Measurements from ENCODE around the gene KLHL29.

KLHL29 gene

GRCh38 chr2:23692851-23693605 is 308.0 kb downstream of the KLHL29 start:
- Mint-ChIP-seq H3K36me3 (peaks cover 38% of the 10 kb centered on the region), H3K4me1 (no peaks in the 10 kb centered on the region), H3K27ac (no peak overlapping the region), H3K27me3 (no peaks in the 10 kb centered on the region), H3K4me3 (no peak overlapping the region), H3K9me3 (no peaks in the 10 kb centered on the region)
- ATAC-seq, result no peak

DNA sequence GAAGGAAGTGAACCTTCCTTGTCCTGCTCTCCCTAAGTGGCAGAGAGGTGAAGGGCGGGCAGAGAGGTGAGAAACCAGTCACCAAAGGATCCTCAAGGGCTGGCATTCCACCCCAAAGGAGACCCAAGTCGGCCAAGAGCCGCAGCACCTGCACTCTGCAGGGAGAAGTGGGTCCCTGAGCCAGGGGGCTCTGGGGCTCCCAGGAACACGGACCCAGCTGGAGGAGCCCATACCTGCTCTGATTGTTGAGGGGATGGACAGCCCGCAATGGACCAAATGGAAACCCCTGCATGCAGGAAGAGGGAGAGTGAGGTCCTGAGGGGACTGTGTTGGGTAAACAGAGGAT is 308.6 kb downstream of the KLHL29 start:
- no peak overlapping the region for H3K4me3 Mint-ChIP-seq
- ATAC-seq, result no peak
- no peak overlapping the region for H3K27ac Mint-ChIP-seq
- no peaks in the 10 kb centered on the region for H3K4me1 Mint-ChIP-seq
- no peaks in the 10 kb centered on the region for H3K27me3 Mint-ChIP-seq
- no peaks in the 10 kb centered on the region for H3K9me3 Mint-ChIP-seq
- peaks cover 38% of the 10 kb centered on the region for H3K36me3 Mint-ChIP-seq

- no peak for ATAC-seq
- Mint-ChIP-seq H3K36me3 (peaks cover 40% of the 10 kb centered on the region), H3K4me3 (no peak overlapping the region), H3K9me3 (no peaks in the 10 kb centered on the region), H3K27ac (no peak overlapping the region), H3K27me3 (no peaks in the 10 kb centered on the region), H3K4me1 (no peaks in the 10 kb centered on the region)
Measured at GRCh38 chr2:23694058-23695045, 309.4 kb downstream of the KLHL29 start.

- no peak overlapping the region for H3K27ac Mint-ChIP-seq
- H3K9me3 Mint-ChIP-seq, result no peaks in the 10 kb centered on the region
- no peaks in the 10 kb centered on the region for H3K4me1 Mint-ChIP-seq
- H3K27me3 Mint-ChIP-seq, result no peaks in the 10 kb centered on the region
- no peak for ATAC-seq
- peaks cover 49% of the 10 kb centered on the region for H3K36me3 Mint-ChIP-seq
- H3K4me3 Mint-ChIP-seq, result no peak overlapping the region
Measured at GRCh38 chr2:23695214-23695889, 310.4 kb downstream of the KLHL29 start.

GRCh38 chr2:23695890-23696751 is 311.1 kb downstream of the KLHL29 start:
- ATAC-seq, result no peak
- H3K27ac Mint-ChIP-seq, result no peak overlapping the region
- no peaks in the 10 kb centered on the region for H3K27me3 Mint-ChIP-seq
- H3K4me1 Mint-ChIP-seq, result no peaks in the 10 kb centered on the region
- H3K9me3 Mint-ChIP-seq, result peaks cover 2% of the 10 kb centered on the region
- no peak overlapping the region for H3K4me3 Mint-ChIP-seq
- peaks cover 52% of the 10 kb centered on the region for H3K36me3 Mint-ChIP-seq

DNA sequence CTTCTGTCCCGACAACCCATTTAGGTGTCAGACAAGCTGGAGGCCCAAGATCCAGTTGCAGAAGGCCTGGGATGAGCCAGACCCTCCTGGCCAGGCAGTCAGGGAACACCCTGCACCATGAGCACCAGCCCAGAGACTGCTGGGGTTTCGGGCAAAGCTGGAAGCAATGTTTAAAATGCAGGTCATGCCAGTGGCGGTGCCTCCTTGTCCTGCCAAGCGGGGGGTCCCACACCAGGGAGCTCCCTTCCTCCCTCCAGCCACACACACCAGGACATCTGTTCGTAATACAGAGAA is 311.7 kb downstream of the KLHL29 start:
- Mint-ChIP-seq H3K4me3 (no peak overlapping the region), H3K9me3 (peaks cover 3% of the 10 kb centered on the region), H3K27ac (no peak overlapping the region), H3K27me3 (no peaks in the 10 kb centered on the region), H3K4me1 (no peaks in the 10 kb centered on the region), H3K36me3 (peaks cover 49% of the 10 kb centered on the region)
- no peak for ATAC-seq

GRCh38 chr2:23697256-23698075 is 312.5 kb downstream of the KLHL29 start:
- no peak for ATAC-seq
- Mint-ChIP-seq H3K4me3 (no peak overlapping the region), H3K4me1 (no peaks in the 10 kb centered on the region), H3K9me3 (peaks cover 3% of the 10 kb centered on the region), H3K36me3 (peaks cover 43% of the 10 kb centered on the region), H3K27me3 (no peaks in the 10 kb centered on the region), H3K27ac (no peak overlapping the region)

DNA sequence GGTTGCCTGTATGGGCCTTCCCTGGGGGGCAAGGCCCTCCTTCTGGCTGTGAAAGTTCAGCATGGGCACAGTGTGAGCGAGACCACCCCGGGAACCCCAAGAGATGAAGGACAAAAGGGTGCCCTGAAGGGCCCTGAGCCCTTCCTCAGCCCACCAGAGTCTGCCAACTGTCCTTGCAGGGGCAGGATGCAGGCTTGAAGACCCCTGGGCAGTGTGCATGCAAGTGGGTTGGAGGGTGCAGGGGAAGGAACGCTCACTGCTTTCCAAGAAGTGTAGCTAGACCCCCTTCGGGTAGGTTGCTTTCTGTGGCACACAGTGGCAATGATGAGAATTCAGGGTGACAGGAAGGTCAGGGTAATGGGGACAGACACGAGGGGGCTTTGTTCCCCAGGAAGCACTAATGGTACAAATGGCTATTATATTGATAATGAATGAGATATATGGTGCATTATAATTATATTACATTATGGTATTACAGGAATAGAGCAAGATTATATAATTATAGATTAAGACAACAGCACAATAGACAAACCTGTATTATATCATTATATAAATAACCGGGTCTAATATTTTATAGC is 313.2 kb downstream of the KLHL29 start:
- Mint-ChIP-seq H3K9me3 (peaks cover 3% of the 10 kb centered on the region), H3K4me3 (no peak overlapping the region), H3K27me3 (no peaks in the 10 kb centered on the region), H3K36me3 (peaks cover 45% of the 10 kb centered on the region), H3K27ac (no peak overlapping the region), H3K4me1 (no peaks in the 10 kb centered on the region)
- ATAC-seq, result no peak

DNA sequence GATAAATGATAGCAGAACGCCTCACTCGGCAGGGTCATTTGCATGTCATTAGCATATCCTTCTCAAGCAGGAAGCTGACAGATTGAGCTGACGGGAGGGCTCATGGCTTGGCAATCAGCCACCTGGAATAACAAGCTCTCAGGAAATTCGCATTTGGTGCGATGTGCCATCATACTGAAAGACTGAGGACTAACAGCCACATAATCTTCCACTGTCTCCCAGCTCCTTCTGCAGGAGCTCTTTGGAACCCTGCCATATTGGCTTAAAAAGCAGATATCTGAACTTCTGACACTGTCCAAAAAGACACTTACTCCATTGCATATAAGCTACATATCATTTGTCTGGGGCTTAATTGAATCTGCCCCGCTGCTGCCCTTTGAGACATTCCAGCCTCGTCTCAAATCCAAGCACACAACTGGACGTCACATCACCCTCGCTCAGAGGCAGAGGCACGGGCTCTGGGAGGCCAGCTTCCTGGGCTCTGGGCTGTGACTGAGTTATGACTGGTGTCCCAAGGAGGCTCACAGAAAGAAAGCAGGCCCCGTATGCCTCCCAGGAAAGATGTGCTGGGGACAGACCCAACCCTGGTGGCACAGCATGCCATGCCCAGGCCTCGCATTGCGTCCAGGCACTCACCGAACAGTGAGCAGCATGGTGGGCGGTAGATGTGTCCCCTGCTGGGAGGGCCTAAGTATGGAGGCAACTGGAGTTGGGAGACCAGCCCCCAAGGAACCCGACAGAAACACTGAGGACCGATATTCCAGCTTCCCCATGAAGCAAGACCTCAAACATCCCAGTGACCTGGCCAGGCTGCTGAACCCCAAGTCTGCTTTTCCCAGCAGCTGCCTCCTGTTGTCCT is 314.0 kb downstream of the KLHL29 start:
- Mint-ChIP-seq H3K4me3 (no peak overlapping the region), H3K9me3 (peaks cover 3% of the 10 kb centered on the region), H3K4me1 (no peaks in the 10 kb centered on the region), H3K27ac (no peak overlapping the region), H3K27me3 (no peaks in the 10 kb centered on the region), H3K36me3 (peaks cover 46% of the 10 kb centered on the region)
- ATAC-seq, result no peak

DNA sequence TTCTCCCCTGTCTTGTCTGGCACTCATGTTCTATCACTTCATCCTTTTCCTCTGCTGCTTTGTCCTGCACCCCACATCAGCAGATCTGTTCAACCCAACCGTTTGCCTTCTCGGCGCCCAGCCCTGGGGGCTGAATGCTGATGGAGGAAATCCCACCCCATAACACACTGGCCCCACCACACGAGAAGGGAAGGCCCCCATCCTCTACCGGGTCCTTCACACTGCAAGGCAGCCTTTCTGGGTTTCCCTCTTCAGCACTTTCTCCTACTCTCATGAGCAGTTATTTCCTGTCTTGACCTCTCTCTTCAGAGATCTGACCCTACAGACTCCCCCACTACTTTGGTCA is 314.6 kb downstream of the KLHL29 start:
- no peak overlapping the region for H3K4me3 Mint-ChIP-seq
- H3K27me3 Mint-ChIP-seq, result no peaks in the 10 kb centered on the region
- no peaks in the 10 kb centered on the region for H3K4me1 Mint-ChIP-seq
- peaks cover 3% of the 10 kb centered on the region for H3K9me3 Mint-ChIP-seq
- H3K36me3 Mint-ChIP-seq, result peaks cover 41% of the 10 kb centered on the region
- no peak for ATAC-seq
- H3K27ac Mint-ChIP-seq, result no peak overlapping the region

DNA sequence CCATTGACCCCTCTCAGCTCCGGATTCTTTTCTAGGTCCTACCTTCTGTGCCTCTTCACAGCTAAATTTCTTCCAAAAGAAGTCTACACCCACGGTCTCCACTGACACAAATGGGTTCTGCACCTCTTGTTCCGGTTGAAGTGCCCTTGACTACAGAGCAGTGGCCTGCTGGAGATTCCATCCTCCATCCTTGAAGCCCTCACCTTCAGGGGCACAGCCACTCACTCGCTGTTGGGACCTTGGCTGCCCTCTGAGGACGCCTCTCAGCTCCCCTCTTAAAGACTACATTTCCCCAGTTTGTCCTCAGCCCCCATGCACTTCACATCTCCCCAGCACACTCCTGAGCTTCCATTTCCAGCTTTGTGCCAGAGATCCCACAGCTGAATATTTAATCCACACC is 315.6 kb downstream of the KLHL29 start:
- no peaks in the 10 kb centered on the region for H3K4me1 Mint-ChIP-seq
- ATAC-seq, result no peak
- H3K4me3 Mint-ChIP-seq, result no peak overlapping the region
- H3K27me3 Mint-ChIP-seq, result no peaks in the 10 kb centered on the region
- H3K9me3 Mint-ChIP-seq, result peaks cover 3% of the 10 kb centered on the region
- H3K36me3 Mint-ChIP-seq, result peaks cover 38% of the 10 kb centered on the region
- H3K27ac Mint-ChIP-seq, result no peak overlapping the region

GRCh38 chr2:23703037-23703582 is 318.1 kb downstream of the KLHL29 start:
- Mint-ChIP-seq H3K27ac (no peak overlapping the region), H3K27me3 (no peaks in the 10 kb centered on the region), H3K9me3 (peaks cover 3% of the 10 kb centered on the region), H3K4me3 (no peak overlapping the region), H3K4me1 (no peaks in the 10 kb centered on the region), H3K36me3 (peaks cover 59% of the 10 kb centered on the region)
- no peak for ATAC-seq

Measured in stimulated activated memory B cell treated with anti-CD40 and anti-IgM and Interleukin-4, amounts not matched to agents 10 μg/mL and 1 μg/mL and 100 μg/mL, for 72 hours (primary cell).